Stimulated activated CD4-positive, alpha-beta T cell treated with anti-CD3 and anti-CD28 coated beads, Interleukin-2, amount 100 ng/mL, for 24 hours (primary cell): Measurements from ENCODE around the gene EEF1AKMT4.

ENCODE experiments used
- DNase-seq, 2 donors: peaks; one replicate each; pipeline ENCODE4 v3.0.0-alpha.2; 2020

The EEF1AKMT4 gene

DNA sequence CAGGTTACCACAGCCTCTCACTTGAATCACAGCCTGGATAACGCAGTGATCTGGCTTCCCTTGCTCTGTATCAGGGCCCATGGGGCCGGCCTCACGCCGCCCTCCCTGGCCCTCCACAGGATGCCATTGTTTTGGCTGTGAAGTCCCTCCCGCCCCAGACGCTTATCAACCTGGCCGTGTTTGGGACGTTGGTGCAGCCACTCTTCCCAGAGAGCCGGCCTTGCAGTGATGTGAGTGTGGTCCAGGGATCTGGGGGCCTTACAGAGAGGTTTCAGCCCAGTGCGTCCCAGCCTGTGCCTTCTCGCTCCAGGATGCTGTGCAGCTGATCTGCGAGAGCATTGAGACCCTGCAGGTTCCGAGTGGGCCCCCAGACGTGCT, 13.4 kb upstream of the EEF1AKMT4 start:
- no peak for DNase-seq

DNA sequence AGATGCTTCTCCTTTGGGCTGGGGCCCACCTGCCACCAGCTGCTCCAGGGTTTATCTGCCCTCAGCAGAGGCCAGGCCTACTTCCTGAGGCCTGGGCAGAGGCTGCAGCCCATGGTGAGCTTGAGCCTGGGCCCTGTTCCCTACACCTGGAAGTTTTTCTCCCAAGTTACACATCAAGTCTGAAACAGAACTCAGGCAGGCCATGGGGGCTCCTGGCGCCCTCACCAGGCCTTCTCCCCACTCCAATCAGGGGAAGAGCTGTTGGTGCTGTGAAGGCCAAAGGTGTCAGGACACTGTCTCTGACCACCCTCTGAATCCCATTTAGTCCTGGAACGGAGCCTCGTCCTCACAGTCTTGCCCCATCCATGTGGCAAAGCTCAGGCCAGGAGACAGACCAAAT, 12.8 kb upstream of the EEF1AKMT4 start:
- no peak for DNase-seq

DNA sequence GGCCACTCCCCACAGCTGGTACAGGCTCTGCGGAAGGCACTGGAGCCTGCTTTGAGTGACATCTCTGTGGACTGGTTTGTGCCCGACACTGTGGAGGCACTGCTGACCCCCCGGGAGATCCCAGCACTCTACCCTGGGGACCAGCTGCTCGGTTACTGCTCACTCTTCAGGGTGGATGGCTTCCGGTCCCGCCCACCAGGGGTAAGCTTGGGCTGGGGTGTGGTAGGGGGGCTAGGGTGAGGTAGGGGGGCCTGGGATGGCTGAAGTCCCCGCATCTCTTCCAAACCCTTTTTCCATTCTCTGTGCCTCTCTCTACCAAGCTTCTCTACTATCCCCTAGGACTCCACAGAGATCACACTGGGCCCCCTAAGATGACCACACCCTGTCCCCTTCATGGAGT, 12.3 kb upstream of the EEF1AKMT4 start:
- no peak for DNase-seq

DNA sequence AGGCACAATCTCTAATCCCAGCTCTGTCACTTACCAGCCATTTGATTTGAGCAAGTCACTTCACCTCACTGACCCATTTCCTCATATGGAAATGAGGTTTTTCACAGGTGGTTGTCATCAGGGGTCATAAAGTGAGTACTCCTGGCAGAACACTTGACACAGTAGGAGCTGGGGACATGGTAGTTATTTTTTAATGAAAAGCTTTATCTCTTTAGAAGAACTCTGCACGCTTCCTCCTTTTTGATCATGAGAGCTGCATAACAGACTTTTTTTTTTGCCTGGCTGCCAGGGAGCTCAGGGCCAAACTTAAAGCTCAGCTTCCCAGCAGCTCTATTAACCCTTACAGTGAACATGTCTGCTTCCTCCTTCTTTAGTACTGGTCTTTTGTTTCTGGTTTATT, 11.7 kb upstream of the EEF1AKMT4 start:
- DNase-seq, result no peak

DNA sequence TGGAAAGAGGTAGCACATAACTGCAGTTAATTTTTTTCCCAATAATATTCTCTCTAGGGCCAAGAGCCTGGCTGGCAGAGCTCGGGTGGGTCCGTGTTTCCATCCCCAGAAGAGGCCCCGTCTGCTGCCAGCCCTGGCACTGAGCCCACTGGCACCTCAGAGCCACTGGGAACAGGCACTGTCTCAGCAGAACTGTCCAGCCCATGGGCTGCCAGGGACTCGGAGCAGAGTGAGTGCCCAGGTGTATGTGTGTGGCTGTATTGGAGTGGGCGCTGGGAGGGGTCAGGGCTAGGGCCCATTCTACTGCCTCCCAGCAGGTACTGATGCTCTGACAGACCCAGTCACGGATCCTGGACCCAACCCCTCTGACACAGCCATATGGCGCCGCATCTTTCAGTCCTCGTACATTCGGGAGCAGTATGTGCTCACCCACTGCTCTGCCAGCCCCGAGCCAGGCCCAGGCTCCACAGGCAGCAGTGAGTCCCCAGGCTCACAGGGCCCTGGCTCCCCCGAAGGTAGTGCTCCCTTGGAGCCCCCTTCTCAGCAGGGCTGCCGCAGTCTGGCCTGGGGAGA, 11.1 kb upstream of the EEF1AKMT4 start:
- DNase-seq, result no peak

DNA sequence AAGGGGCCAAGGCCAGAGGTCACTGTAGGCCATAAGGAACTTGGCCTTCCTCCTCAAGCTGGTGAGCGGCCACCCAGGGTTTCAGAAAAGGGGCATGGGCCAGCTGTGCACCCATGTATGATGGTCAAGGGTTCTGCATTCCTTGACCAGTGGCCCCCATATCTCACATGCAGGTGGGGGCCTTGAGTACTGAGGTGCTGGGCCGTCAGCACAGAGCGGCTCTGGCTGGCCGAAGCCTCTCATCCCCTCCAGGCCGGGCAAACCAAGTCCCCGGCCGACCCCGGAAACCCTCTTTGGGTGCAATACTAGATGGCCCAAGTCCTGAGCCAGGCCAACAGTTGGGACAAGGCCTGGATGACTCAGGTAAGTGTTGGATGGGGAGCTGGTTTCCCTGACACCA, 10.3 kb upstream of the EEF1AKMT4 start:
- no peak for DNase-seq

DNA sequence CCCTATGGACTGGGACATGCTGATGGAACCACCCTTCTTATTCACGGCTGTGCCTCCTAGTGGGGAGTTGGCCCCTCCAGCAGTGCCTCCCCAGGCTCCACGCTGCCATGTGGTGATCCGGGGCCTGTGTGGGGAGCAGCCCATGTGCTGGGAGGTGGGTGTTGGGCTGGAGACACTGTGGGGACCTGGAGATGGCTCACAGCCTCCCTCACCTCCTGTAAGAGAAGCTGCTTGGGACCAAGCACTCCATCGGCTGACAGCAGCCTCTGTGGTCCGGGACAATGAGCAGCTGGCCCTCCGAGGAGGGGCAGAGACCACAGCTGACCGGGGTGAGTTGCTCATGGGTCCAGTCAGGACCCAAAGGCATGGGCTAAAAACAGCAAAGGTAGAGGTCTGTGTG, 9.8 kb upstream of the EEF1AKMT4 start:
- DNase-seq, result no peak

DNA sequence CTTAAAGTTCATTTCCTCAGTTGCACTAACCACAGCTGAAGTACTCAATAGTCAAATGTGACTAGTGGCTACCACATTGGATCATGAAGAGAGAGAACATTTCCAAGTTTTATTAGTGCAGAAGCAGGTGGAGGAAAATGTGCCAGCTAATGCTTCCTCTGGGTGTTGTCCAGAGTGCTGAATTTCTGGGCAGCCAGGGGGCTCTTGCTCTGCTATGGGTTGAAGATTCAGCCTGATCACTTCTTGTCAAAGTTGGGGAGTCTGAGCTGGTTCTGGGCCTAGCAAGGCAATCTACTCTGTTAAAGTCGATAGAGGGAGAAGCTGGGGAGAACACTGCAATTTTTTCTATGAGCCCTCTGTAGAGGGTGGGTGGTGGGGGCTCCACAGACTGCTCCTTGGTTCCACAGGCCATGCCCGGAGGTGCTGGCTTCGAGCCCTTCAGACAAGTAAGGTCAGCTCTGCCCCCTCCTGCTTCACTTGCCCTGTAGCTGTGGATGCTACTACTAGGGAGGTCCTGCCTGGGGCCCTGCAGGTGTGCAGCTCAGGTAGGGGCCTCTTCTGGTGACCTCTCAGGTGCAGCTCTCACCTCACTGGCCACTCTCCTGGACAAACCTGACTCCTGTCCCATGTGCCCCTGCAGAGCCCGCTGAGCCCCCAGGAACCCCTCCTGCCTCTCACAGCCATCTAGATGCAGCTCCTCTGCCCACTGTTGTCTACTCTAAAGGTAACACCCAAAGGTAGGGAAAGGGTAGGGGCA, 8.9 kb upstream of the EEF1AKMT4 start:
- DNase-seq, result no peak

DNA sequence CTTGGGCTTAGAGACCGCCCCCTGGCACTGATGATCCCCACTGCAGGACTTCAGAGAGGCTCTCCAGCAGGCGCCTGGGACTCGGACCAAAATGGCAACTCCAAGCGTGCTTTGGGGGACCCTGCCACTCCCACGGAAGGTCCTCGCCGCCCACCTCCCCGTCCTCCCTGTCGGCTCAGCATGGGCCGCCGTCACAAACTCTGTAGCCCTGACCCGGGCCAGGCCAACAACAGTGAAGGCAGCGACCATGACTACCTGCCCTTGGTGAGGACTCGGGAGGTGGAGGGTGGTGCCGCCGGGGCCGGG, 8.4 kb upstream of the EEF1AKMT4 start:
- DNase-seq, result no peak

DNA sequence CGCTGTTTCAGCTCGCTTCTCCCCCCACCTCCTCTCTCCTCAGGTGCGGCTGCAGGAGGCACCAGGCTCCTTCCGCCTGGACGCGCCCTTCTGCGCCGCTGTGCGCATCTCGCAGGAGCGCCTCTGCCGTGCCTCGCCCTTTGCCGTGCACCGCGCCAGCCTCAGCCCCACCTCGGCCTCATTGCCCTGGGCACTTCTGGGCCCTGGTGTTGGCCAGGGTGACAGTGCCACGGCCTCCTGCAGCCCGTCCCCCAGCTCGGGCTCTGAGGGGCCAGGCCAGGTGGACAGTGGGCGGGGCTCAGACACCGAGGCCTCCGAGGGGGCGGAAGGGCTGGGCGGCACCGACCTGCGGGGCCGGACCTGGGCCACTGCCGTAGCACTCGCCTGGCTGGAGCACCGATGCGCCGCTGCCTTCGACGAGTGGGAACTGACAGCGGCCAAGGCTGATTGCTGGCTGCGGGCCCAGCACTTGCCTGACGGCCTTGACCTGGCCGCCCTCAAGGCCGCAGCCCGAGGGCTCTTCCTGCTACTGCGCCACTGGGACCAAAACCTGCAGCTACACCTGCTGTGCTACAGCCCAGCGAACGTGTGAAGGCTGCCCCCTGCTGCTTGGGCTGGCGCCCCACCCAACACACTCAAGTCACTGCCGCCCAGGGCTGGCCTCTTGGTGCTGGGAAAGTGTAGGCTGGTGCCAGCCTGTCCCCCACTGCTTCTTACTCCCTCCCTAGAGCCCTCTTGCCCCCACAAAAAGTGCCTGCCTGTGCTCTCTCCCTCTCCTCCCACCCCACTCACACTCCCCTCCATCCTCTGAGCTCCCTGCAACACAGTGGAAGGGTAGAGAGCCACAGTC, 7.8 kb upstream of the EEF1AKMT4 start:
- DNase-seq, result no peak

DNA sequence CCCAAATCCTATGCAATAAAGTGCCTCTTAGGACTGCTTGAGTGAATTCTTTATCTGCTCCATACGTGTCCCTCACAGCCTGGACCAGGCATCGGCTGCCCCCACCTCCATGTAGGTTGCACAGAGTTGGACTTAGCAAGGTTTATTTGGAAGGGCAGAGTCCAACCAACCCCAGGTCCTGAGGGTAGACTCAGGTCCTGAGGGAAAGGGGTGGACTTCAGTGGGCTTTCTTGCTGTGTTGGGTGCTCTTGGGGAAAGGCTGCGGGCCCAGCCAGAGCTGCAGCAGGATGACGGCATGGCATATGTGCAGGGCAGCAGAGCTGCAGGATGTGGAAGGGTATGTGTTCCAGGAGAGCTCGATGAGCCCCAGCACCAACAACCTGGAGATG, 7.2 kb upstream of the EEF1AKMT4 start:
- no peak for DNase-seq

DNA sequence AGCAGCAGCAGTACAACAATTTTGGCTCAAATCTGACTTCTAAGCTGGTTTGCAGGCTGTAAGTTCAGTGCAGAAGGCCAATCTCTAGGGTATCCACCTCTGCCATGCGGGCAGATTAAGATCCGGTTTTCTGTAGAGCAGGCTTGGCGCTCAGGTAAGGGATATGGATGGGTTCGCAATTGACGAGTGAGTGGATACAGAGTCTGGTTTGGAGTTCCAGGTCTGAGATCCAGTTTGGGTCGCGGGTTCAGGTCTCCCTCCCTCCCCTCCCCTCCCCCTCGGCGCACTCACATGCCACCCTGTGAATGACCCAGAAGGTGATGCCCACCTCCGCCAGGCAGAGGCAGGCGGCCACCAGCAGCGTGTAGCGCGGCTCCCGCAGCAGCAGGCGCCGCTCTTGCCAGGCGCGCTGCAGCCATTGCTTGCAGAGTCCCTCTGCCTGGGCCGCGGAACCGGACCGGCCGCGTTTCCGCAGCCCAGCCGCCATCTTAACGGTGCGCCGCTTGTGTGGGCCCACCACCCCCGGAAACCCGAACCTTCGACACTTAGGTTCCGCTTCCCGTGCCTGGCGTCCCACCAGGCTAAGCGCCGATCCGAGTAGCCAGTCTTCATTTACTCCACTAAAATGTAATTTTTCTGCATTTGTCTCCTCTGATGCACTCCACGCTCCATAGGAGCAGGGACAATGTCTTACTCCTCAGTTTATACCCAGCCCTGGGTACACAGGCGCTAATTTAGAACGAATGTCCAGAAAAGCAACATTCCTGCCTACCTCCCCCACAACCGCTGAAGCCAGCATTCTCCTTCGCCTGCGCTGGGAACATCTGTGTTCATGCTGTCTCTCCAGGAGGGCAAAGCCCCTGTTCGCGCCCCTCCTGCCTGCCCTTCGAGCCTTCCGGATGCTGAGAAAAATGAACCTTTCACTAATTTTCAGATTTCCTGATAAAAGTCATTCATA, 739 bp upstream of the EEF1AKMT4 start, which contains the start of gene ALG3:
Gene ALG3 (minus strand): TSS at position 509 of the 958 bp plus-strand sequence. CDS start 22 bp downstream, at position 487.
- peak; percentile 90 to 91 for DNase-seq

DNA sequence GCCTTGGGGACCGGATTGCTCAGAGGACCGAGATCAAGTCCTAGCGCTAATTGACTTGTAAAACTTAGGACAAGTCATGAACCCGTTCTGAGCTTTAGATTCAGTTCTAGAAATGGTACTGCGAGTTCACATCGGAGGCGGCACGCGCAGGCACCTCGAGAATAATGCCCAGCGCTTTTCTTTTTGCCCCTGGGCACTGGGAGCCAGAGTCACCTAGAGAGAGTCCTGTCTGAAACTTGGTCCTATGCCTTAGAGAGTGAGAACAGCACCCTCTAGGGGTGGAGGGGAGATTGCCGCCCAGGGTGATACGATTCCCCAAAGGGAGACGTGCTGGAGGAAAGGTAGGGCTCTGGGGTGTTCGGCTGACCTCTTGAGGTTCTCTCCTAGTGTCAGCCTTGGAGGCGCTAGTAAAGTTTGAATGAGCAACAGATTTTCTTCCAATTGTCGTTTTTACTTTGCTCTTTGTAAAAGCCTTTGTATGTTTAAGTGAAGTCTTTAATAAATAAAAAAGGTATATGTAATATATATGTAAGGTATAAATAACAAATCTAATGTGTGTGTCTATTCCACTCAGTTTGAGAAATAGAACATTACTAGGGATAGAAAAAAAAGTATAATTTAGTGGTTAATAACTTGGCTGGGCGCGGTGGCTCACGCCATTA, 826 bp downstream of the EEF1AKMT4 start:
- peak; percentile 94 to 95 for DNase-seq

DNA sequence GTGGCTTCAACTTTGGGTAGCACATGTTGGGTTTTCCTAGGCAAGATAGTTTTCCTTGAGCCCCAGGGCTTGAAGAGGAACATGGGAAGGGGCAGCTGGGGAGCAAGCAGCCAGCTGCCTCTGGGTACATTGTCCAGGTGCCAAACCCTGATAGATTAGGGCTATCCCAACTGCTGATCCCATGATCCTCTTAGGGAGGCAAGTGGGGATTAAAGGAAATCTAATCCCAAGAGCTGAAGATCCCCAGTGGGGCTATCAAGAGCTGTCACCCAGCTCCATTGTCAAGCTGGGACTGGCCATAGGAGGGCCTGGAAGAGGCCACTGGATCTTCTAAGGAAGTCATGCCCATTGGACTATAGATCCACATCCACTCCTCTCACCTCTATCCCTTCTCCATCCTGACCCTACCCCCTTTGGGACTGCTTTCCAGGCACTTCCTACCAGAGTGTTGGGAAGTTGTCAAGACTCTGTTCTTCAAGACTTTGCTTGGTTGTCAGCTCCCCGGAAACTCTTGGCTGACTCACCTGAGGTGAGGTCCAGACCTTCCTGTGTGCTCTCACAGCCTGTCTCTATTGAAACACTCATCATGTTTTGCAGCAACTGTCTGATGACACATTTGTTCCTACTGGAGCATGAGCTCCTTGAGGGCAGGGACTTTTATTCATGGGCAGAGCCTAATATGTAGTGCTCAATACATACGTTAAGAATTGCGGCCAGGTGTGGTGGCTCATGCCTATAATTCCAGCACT, 6.0 kb downstream of the EEF1AKMT4 start:
- DNase-seq, result no peak

DNA sequence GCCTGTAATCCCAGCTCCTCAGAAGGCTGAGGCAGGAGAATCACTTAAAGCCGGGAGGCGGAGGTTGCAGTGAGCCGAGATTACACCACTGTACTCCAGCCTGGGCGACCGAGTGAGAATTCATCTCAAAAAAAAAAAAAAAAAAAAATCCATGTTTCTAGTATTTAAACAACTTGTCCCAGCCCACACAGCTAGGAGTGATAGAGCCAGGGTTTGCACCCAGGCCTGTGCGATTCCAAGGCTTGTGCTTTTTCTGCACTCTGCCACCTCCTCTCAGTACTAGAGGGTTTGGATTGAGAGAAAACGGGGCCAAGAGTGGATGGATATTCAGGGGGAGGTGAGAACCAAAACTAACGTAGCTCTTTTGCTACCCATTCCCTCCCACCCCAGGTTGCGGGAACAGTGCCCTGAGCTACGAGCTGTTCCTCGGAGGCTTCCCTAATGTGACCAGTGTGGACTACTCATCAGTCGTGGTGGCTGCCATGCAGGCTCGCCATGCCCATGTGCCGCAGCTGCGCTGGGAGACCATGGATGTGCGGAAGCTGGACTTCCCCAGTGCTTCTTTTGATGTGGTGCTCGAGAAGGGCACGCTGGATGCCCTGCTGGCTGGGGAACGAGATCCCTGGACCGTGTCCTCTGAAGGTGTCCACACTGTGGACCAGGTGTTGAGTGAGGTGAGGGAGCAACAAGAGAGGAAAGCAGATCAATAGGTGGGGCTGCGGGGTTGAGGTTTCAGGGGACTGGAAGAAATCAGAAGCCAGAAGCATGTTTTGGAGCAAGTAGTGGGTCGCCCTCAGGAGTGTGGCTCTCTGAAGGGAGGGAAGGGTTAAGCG, 7.8 kb downstream of the EEF1AKMT4 start:
- no peak for DNase-seq

DNA sequence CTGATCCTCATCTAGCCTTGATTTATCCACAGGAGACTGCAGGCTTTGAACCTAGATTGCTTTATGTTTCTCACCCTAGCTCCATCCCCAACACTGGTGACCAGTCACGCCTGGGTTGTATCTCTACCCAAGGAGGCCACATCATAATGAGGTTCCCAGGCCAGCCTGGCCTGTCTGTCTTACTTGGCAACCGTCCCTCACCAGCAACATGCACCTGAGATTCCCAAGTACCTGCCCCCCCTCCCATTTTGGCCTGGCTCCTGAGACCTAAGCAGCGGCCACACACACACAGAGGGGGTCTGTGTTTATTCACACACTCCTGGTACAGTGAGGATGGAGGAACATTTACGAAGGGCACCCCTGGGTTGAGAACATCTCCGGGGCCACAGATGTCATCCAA, 9.5 kb downstream of the EEF1AKMT4 start:
- DNase-seq, result no peak

DNA sequence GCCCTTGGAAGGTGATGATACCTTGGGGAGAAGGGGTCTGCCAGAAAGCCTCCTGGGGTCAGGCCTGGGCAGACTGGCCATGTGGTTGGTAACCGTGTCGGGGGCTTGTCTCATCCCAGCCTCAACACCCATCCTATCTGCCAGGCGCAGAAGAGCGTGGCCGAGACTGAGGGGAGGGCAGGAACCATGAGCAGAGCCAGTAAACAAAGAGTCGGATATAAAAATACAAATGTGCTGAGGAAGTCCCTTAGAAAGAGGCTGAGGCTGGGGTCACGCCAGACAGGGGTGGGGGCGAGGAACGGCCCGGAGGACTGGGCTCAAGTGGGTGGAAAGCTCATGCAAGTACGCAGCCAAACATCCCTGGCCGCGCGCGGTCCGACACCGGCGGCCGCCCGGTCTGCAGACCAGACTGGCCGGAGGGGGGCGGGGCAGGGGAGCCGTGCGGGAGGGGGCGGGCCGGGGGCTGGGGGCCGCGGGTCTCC, 10.0 kb downstream of the EEF1AKMT4 start:
- DNase-seq, result no peak

DNA sequence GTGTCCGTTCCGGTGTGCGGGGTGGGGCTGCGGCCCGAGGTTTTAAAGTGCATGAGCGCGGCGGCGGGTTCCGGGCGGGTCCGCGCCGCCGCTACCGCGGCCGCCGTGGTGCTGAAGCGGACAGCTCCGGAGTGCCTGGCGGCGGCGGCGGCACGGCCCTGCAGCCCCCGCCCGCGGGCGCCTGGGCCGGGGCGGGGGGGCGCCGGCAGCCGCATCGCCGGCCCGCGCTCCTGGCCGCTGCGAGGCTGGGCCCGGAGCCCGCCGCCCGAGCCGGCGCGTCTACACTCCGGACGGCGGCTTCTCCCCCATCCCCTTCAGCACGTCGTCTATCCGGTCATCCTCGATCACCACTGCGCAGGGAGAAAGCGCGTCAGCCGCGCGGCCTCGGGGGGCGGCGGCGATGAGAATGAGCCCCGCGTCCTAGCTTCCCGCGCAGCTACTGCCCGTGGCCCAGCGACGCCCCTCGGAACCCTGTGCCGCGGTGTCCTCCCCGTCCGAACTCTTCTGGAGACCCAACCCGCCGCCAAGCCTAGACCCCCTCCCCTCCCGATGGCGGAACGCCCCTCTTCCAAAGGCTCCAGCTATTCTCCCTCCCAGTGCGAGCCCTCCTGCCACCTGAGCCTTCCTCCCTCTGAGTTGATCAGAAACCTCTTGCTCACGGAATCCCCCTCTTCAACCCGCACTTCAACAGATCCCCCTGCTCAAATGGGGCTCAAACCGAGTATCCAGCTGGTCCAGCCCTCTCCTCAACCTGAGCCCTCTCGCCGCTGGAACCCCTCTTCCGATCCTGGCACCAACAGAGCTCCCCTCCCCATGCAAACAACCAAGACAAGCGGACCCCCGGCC, 10.6 kb downstream of the EEF1AKMT4 start:
- DNase-seq, result peak; percentile 51 to 55

DNA sequence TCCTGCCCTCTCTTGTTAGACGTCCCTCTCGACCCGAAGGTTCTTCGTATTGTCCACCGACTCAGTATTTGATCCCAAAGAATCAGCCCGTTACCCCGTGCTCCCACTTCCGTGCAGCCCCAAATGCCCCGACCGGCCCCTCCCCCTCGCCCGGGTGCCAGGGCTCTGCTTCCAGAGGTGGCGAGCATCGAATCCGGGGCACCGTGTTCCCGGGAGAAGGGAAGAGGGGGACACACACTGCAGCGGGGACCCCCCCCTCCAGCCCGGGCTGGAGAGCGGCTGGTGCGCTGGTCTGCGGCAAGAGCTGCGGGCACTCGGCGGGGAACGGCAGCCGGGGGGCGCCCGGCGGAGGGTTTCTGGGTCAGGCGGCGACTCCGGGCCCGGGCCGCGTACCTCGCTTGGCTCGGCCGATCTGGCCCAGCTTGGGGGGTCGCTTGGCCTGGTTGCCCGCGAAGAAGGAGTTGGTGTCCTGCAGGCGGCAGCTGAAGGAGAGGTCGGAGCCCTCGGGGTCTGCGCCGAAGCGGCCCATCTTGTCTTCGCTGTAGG, 11.3 kb downstream of the EEF1AKMT4 start:
- no peak for DNase-seq
